Mesendoderm (in vitro differentiated cells): Measurements from ENCODE around the gene ANKRD50.

Source experiments
- DNase-seq: peaks from one replicate; pipeline ENCODE4 v3.0.0; 2013
- H2AK5ac ChIP-seq: 2 replicates; pipeline ENCODE4 v1.6.1; 2013; ENCODE audit warnings: low read length, inconsistent platforms
- H2BK120ac ChIP-seq: 2 replicates; pipeline ENCODE4 v1.6.1; 2013; ENCODE audit warnings: low read depth, mild to moderate bottlenecking, low read length, moderate library complexity, mixed read lengths
- H2BK15ac ChIP-seq: replicated peaks from 2 replicates; pipeline ENCODE4 v1.6.1; 2013; ENCODE audit warnings: low read depth, mild to moderate bottlenecking, moderate library complexity
- H2BK5ac ChIP-seq: 2 replicates; pipeline ENCODE4 v1.6.1; 2013; ENCODE audit warnings: low read length, inconsistent platforms
- H3K18ac ChIP-seq: 2 replicates; pipeline ENCODE4 v1.6.1; 2013; ENCODE audit warnings: mild to moderate bottlenecking, low read length, mixed read lengths
- H3K23ac ChIP-seq: one replicate; pipeline ENCODE4 v1.6.1; 2013; ENCODE audit warnings: low read length
- H3K27ac ChIP-seq: 2 replicates; pipeline ENCODE4 v1.5.1; 2013; ENCODE audit warnings: low read depth, mild to moderate bottlenecking, inconsistent platforms, low read length, moderate library complexity
- H3K27me3 ChIP-seq: 2 replicates; pipeline ENCODE4 v1.6.1; 2013; ENCODE audit warnings: low read length, control low read depth, mild to moderate bottlenecking, inconsistent platforms; ENCODE audit not compliant: insufficient read depth, poor library complexity
- H3K36me3 ChIP-seq: 2 replicates; pipeline ENCODE4 v1.6.1; 2013; ENCODE audit warnings: low read length, inconsistent platforms; ENCODE audit not compliant: control insufficient read depth, insufficient read depth
- H3K4ac ChIP-seq: one replicate; pipeline ENCODE4 v1.6.1; 2013; ENCODE audit warnings: low read depth, mild to moderate bottlenecking, low read length, moderate library complexity
- H3K4me1 ChIP-seq: 2 replicates; pipeline ENCODE4 v1.6.1; 2013; ENCODE audit warnings: low read depth, low read length, inconsistent platforms; ENCODE audit not compliant: control insufficient read depth
- H3K4me2 ChIP-seq: 2 replicates; pipeline ENCODE4 v1.6.1; 2013; ENCODE audit warnings: low read length
- H3K4me3 ChIP-seq: 2 replicates; pipeline ENCODE4 v1.5.1; 2013; ENCODE audit warnings: mild to moderate bottlenecking, low read length
- H3K56ac ChIP-seq: one replicate; pipeline ENCODE4 v1.6.1; 2013; ENCODE audit warnings: low read length
- H3K79me1 ChIP-seq: 2 replicates; pipeline ENCODE4 v1.6.1; 2013; ENCODE audit warnings: low read length, inconsistent platforms
- H3K79me2 ChIP-seq: 2 replicates; pipeline ENCODE4 v1.6.1; 2013; ENCODE audit warnings: mild to moderate bottlenecking, low read length; ENCODE audit not compliant: control insufficient read depth, insufficient read depth
- H3K9ac ChIP-seq: 2 replicates; pipeline ENCODE4 v1.6.1; 2013; ENCODE audit warnings: low read length, inconsistent platforms
- H4K5ac ChIP-seq: one replicate; pipeline ENCODE4 v1.6.1; 2013; ENCODE audit warnings: low read length
- H4K8ac ChIP-seq: one replicate; pipeline ENCODE4 v1.6.1; 2013; ENCODE audit warnings: low read depth, mild to moderate bottlenecking, control low read depth, low read length, moderate library complexity
- WGBS: extraction: QIAGEN DNeasy Blood & Tissue Kit; methylation state at CpG from one replicate; pipeline ENCODE4 v1.1.7; 2013; ENCODE audit warnings: low lambda C conversion rate, missing lambda C conversion rate; ENCODE audit not compliant: insufficient coverage; ENCODE audit errors: extremely low coverage; 5-methylcytosine and 5-hydroxymethylcytosine counted together

Gene ANKRD50

GRCh38 chr4:124650614-124651013 is 61.9 kb downstream of the ANKRD50 start:
- no CpG with 5 or more reads among the region's 30 CpGs for WGBS
- no peak overlapping the region for H3K4ac ChIP-seq

GRCh38 chr4:124647599-124647998 is 64.9 kb downstream of the ANKRD50 start:
- H3K36me3 ChIP-seq = no peaks in the 10 kb centered on the region
- no peak overlapping the region for H3K4me3 ChIP-seq
- H3K4me2 ChIP-seq = no peak overlapping the region
- H3K27ac ChIP-seq = no peak overlapping the region
- no peak overlapping the region for H4K8ac ChIP-seq
- no peak overlapping the region for H3K9ac ChIP-seq
- no peak overlapping the region for H3K18ac ChIP-seq
- H3K79me2 ChIP-seq = no peaks in the 10 kb centered on the region
- no peak overlapping the region for H4K5ac ChIP-seq
- H2AK5ac ChIP-seq = no peak overlapping the region
- no peak overlapping the region for H3K4ac ChIP-seq
- no peaks in the 10 kb centered on the region for H3K27me3 ChIP-seq
- H2BK120ac ChIP-seq = no peak overlapping the region
- H3K79me1 ChIP-seq = no peaks in the 10 kb centered on the region
- WGBS = no CpG with 5 or more reads among the region's 2 CpGs
- no peak for DNase-seq
- H3K4me1 ChIP-seq = no peaks in the 10 kb centered on the region
- H3K56ac ChIP-seq = no peak overlapping the region
- no peak overlapping the region for H3K23ac ChIP-seq
- no peak overlapping the region for H2BK5ac ChIP-seq
- no peak overlapping the region for H2BK15ac ChIP-seq

More at GRCh38 chr4:124650614-124651013, 61.9 kb downstream of the ANKRD50 start:
- DNase-seq = peak; percentile 11
- no peak overlapping the region for H2BK120ac ChIP-seq
- H4K8ac ChIP-seq = no peak overlapping the region
- H3K56ac ChIP-seq = no peak overlapping the region
- no peaks in the 10 kb centered on the region for H3K27me3 ChIP-seq
- no peak overlapping the region for H3K27ac ChIP-seq
- H3K9ac ChIP-seq = no peak overlapping the region
- H3K79me2 ChIP-seq = no peaks in the 10 kb centered on the region
- H3K36me3 ChIP-seq = no peaks in the 10 kb centered on the region
- no peaks in the 10 kb centered on the region for H3K79me1 ChIP-seq
- H3K23ac ChIP-seq = no peak overlapping the region
- H3K4me1 ChIP-seq = no peaks in the 10 kb centered on the region
- no peak overlapping the region for H2BK5ac ChIP-seq
- H3K4me2 ChIP-seq = no peak overlapping the region
- H4K5ac ChIP-seq = no peak overlapping the region
- H3K4me3 ChIP-seq = no peak overlapping the region
- H3K18ac ChIP-seq = no peak overlapping the region
- no peak overlapping the region for H2BK15ac ChIP-seq
- H2AK5ac ChIP-seq = no peak overlapping the region

- WGBS = no CpG with 5 or more reads among the region's 3 CpGs
- no peak overlapping the region for H3K23ac ChIP-seq
- H3K4me3 ChIP-seq = no peak overlapping the region
- no peak overlapping the region for H2BK120ac ChIP-seq
- no peak overlapping the region for H2AK5ac ChIP-seq
- no peaks in the 10 kb centered on the region for H3K36me3 ChIP-seq
- H4K8ac ChIP-seq = peak overlapping the region; percentile 39
- no peaks in the 10 kb centered on the region for H3K79me1 ChIP-seq
- no peak overlapping the region for H3K9ac ChIP-seq
- no peak for DNase-seq
- no peak overlapping the region for H3K27ac ChIP-seq
- no peak overlapping the region for H2BK5ac ChIP-seq
- no peak overlapping the region for H2BK15ac ChIP-seq
- H3K4ac ChIP-seq = no peak overlapping the region
- no peak overlapping the region for H3K18ac ChIP-seq
- no peak overlapping the region for H3K4me2 ChIP-seq
- no peaks in the 10 kb centered on the region for H3K4me1 ChIP-seq
- no peak overlapping the region for H4K5ac ChIP-seq
- H3K27me3 ChIP-seq = no peaks in the 10 kb centered on the region
- H3K56ac ChIP-seq = no peak overlapping the region
- no peaks in the 10 kb centered on the region for H3K79me2 ChIP-seq
These were observed 67.9 kb downstream of the ANKRD50 start for GRCh38 chr4:124644621-124645020.

- Histone ChIP-seq H3K79me1 (no peaks in the 10 kb centered on the region), H3K4ac (no peak overlapping the region), H2BK5ac (no peak overlapping the region), H3K27me3 (no peaks in the 10 kb centered on the region), H3K4me3 (no peak overlapping the region), H3K4me1 (no peaks in the 10 kb centered on the region), H3K18ac (no peak overlapping the region), H4K8ac (no peak overlapping the region), H3K56ac (no peak overlapping the region), H3K36me3 (no peaks in the 10 kb centered on the region), H2BK15ac (no peak overlapping the region), H3K9ac (no peak overlapping the region), H2BK120ac (no peak overlapping the region), H3K79me2 (no peaks in the 10 kb centered on the region), H4K5ac (no peak overlapping the region), H3K23ac (no peak overlapping the region), H2AK5ac (no peak overlapping the region), H3K27ac (no peak overlapping the region), H3K4me2 (no peak overlapping the region)
- no peak for DNase-seq
- WGBS = no CpG with 5 or more reads among the region's 3 CpGs
These were observed 69.7 kb downstream of the ANKRD50 start for GRCh38 chr4:124642846-124643245.

- Histone ChIP-seq H3K4ac (no peak overlapping the region), H3K36me3 (no peaks in the 10 kb centered on the region), H3K27ac (no peak overlapping the region), H2AK5ac (no peak overlapping the region), H3K18ac (no peak overlapping the region), H3K56ac (no peak overlapping the region), H4K5ac (no peak overlapping the region), H3K9ac (no peak overlapping the region), H3K4me2 (no peak overlapping the region), H2BK120ac (no peak overlapping the region), H4K8ac (no peak overlapping the region), H3K4me1 (no peaks in the 10 kb centered on the region), H3K79me1 (no peaks in the 10 kb centered on the region), H2BK15ac (no peak overlapping the region), H3K23ac (no peak overlapping the region), H3K79me2 (no peaks in the 10 kb centered on the region), H2BK5ac (no peak overlapping the region), H3K4me3 (no peak overlapping the region), H3K27me3 (no peaks in the 10 kb centered on the region)
- no CpG with 5 or more reads among the region's 4 CpGs for WGBS
- no peak for DNase-seq
These were observed 70.7 kb downstream of the ANKRD50 start for GRCh38 chr4:124641715-124642381.
